HG02981 (cell line): ENCODE measurements around the gene CERS6.
"Not testable (repeated sequence)": the region's sequence is repeated elsewhere in the genome, so short reads cannot be mapped to it uniquely, and the experiment has no call there.

Experiments
- ATAC-seq: cut with Tn5 transposase; IDR thresholded peaks from one replicate; pipeline ENCODE4 v1.9.1; 2021; ENCODE audit warnings: mild to moderate bottlenecking, moderate library complexity; ENCODE audit not compliant: unreplicated experiment

The CERS6 gene

GRCh38 chr2:168662651-168663208, 206.7 kb downstream of the CERS6 start:
- no peak for ATAC-seq

DNA sequence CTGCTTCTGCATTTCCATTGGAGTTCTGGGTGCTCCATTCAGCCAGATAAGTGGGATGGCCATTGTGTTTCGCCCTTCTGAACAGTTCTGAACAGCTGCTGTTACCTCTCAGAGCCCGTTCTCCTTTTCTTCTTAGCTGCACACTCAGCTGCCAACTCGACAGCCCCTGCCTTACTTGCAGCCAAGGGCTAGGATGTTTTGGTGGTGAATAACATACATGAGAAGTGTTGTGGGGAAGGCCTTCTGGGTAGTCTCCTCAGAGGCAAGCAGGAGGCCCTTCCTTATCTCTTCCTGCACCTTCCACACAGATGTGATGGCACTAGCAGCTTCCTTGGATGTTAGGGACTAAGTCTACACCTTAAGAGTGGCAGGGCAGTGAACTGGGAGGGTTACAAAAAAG, 207.9 kb downstream of the CERS6 start:
- no peak for ATAC-seq

- not testable (repeated sequence) for ATAC-seq
These were observed 208.6 kb downstream of the CERS6 start for GRCh38 chr2:168664715-168665114.

DNA sequence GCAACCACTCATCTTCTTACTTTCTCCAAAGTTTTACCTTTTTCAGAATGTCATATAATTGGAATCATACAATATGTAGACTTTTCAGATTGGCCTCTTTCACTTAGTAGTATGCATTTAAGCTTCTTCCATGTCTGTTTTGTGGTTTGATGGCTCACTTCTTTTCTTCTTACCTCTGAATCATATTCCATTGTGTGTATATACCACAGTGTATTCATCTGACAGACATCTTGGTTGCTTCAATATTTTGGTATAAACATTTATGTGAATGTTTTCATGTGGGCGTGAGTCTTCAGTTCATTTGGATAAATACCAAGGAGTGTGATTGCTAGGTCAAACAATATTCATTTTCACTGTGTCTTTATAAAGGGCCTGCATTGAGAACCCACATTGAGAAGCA, 210.3 kb downstream of the CERS6 start:
- ATAC-seq: no peak

GRCh38 chr2:168667156-168667555, 211.1 kb downstream of the CERS6 start:
- no peak for ATAC-seq

DNA sequence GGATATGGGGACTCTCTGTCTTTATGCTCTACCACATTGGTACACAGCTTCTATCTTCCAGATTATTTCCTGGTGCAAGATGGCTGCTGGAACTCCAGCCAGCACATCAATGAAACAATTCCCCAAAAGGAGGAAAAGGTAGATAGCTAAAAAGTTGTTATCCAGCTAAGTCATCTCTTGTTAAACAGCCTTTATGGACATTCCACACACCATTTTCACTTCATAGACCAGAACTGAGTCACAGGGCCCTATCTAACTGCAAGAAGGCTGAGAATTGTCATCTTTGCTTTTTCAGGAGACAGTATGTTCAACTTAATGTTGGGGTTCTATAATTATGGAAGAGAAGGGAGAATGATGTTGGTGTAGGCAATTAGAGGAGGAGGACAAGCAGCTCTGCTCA, 213.1 kb downstream of the CERS6 start:
- no peak for ATAC-seq

GRCh38 chr2:168670478-168670877, 214.4 kb downstream of the CERS6 start:
- no peak for ATAC-seq

- no peak for ATAC-seq
These were observed 215.9 kb downstream of the CERS6 start for GRCh38 chr2:168671932-168672331.

DNA sequence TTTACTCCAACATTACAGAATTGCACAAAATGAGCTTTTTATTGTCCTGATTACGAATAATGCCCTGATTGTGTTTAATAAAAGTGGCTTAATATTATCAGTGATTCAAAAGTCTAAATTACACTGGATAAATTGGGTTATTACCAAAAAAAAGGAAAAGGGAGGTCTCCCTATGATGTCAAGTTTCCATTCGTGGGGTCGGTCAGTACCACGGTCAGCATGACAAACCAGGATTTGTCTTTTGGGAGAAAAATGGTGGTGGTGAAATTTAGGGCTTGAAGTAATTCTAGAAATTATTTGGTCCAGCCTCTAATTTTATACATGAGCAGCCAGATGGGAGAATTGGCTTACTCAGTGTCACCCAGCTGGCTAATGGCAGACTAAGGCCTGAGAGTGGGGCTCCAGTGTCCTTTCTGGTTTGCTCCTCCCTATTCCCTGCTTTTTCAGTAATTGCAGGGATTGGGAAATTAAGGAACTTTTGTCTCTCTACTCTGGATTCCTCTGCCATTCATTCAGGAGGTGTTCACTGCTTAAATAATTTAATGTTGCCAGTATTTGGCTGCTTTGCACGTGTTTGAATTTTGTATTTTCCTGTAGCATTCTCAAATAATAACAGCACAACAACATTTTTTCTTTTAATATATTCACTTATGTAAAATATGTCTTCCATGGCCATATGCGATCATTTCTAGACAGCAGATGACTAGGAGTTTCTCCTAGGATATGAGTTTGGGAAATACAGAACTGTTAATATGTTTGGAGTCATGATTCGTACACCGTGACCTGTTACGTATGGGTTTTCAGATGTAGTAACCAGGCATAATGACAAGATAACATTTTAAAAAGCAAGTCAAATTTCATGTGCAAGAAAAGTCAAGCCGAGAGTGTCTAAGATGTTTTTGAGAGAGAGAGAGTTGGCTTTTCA, 217.5 kb downstream of the CERS6 start:
- ATAC-seq: no peak

GRCh38 chr2:168678153-168678853, 222.2 kb downstream of the CERS6 start:
- no peak for ATAC-seq

GRCh38 chr2:168679081-168679480, 223.0 kb downstream of the CERS6 start:
- no peak for ATAC-seq

DNA sequence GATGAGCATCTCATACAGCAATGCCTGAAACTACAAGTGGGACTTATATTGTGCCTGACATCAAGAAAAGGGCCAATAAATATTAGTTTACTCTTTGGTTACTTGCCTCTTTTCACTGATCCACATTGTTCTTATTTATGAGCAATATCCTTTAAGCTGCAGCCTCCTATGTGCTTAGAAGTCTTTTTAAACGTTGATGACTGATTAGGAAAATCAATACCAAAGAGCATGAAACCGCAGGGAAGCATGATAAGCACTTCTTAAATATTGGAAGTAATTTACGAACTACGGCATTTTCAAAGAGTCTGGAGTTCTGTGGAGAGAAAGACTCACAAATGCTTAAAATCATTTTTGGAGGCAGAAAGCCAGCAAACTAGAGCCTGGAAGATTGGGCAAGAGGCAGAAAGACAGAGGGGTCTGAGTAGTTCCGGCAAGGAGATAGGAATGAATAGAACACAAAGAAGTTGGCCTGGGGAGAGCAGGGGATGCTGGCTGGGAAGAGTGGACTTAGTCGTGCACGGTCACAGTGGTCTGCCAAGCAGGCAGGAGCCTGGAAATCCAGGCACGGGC, 223.8 kb downstream of the CERS6 start:
- ATAC-seq: no peak

- ATAC-seq: no peak
These were observed 227.9 kb downstream of the CERS6 start for GRCh38 chr2:168683996-168684395.

- no peak for ATAC-seq
These were observed 229.0 kb downstream of the CERS6 start for GRCh38 chr2:168684921-168685599.

- no peak for ATAC-seq
These were observed 229.8 kb downstream of the CERS6 start for GRCh38 chr2:168685600-168686451.

GRCh38 chr2:168686452-168687191, 230.6 kb downstream of the CERS6 start:
- no peak for ATAC-seq

DNA sequence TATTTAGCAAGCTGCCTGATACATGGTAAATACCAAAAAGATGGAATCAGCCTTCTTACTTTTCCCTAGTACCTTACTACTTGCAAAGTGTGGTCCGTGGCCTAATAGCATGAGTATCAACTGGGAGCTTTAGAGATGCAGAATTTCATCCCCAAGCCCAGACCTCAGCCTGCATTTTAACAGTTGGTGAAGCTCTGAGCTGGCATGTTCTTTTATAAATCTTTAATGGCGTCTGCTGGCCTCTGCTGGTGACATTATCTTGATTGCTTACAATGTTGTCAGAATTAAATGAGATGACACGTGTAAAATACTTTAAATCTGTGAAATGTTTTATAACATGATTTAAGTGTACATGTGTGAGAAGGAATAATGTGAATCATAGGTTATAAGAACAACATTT, 231.2 kb downstream of the CERS6 start:
- no peak for ATAC-seq

- no peak for ATAC-seq
These were observed 234.4 kb downstream of the CERS6 start for GRCh38 chr2:168690381-168690885.

GRCh38 chr2:168691221-168691620, 235.1 kb downstream of the CERS6 start:
- ATAC-seq: no peak
